Loucy (cell line): ENCODE results near the gene AP1G1.

Experiments used
- CTCF ChIP-seq: fragments of 200-600 bp; sonication (generic); conservative IDR thresholded peaks from 2 replicates; pipeline ENCODE4 v1.5.1; 2014; ENCODE audit warnings: mild to moderate bottlenecking, antibody characterized with exemption, low read length
- EZH2phosphoT487 ChIP-seq: fragments of 200-600 bp; IDR thresholded peaks from 2 replicates; pipeline ENCODE4 v1.6.1; 2018; ENCODE audit warnings: antibody characterized with exemption, mild to moderate bottlenecking, moderate library complexity, borderline replicate concordance

GRCh38 chr16:71852158-71852557 is 43.5 kb upstream of the AP1G1 start:
- TF ChIP-seq CTCF = no peak
- no peak for TF ChIP-seq EZH2phosphoT487
